PC-9 (cell line): ENCODE results near the gene TNFAIP3. TPM values are rescaled to one million over a fixed set of nuclear protein-coding genes. Genes with fewer than 3 reads are reported as not detected.

Experiments
- BruUV-seq: library from RNA; stranded (reverse); fragments of 400-500 nt; replicated peaks from 2 replicates; lab custom pipeline; 2021; lab: Mats Ljungman, UMichigan
- CTCF ChIA-PET: fragments of 300-600 bp; sonication (Branson Sonifier 250); formaldehyde crosslinking; loops from one replicate; lab custom pipeline; 2022; ENCODE audit warnings: antibody characterized with exemption; lab: Charles Lee
- POLR2A ChIA-PET: fragments of 300-600 bp; sonication (Branson Sonifier 250); formaldehyde crosslinking; loops from one replicate; lab custom pipeline; 2022; ENCODE audit warnings: antibody characterized with exemption; ENCODE audit not compliant: unreplicated experiment; lab: Charles Lee
- DNase-seq, 2 experiments: peaks; one replicate each; pipeline versions ENCODE4 v3.0.0 to v3.0.0-alpha.2; 2015 to 2022; ENCODE audit warnings: mixed read lengths in 1 of 2
- H2AFZ ChIP-seq: fragments of 200-600 bp; sonication (generic); 2 replicates; pipeline ENCODE4 v1.8.1; 2017; ENCODE audit warnings: antibody characterized with exemption
- H3F3A ChIP-seq: fragments of 200-600 bp; sonication (generic); 2 replicates; pipeline ENCODE4 v1.8.1; 2017; ENCODE audit warnings: antibody characterized with exemption, mild to moderate bottlenecking, low read depth; ENCODE audit not compliant: insufficient read depth
- H3K27ac ChIP-seq: fragments of 200-600 bp; sonication (generic); 2 replicates; pipeline ENCODE4 v1.6.1; 2016; ENCODE audit warnings: mixed run types
- H3K27me3 ChIP-seq: fragments of 200-600 bp; sonication (generic); 2 replicates; pipeline ENCODE4 v1.6.1; 2016; ENCODE audit warnings: low read depth, mixed run types; ENCODE audit not compliant: insufficient read depth
- H3K36me3 ChIP-seq: fragments of 200-600 bp; sonication (generic); 2 replicates; pipeline ENCODE4 v1.6.1; 2016; ENCODE audit warnings: low read depth, mixed run types
- H3K4me1 ChIP-seq: fragments of 200-600 bp; sonication (generic); replicated peaks from 2 replicates; pipeline ENCODE4 v1.6.1; 2016; ENCODE audit warnings: mixed run types; ENCODE audit not compliant: insufficient read depth
- H3K4me2 ChIP-seq: fragments of 200-600 bp; sonication (generic); 2 replicates; pipeline ENCODE4 v1.6.1; 2017; ENCODE audit warnings: mixed run types
- H3K4me3 ChIP-seq: fragments of 200-600 bp; sonication (generic); 2 replicates; pipeline ENCODE4 v1.6.1; 2016; ENCODE audit warnings: mixed run types
- H3K79me2 ChIP-seq: fragments of 200-600 bp; sonication (generic); 2 replicates; pipeline ENCODE4 v1.6.1; 2017; ENCODE audit warnings: low read depth, mixed run types
- H3K9me2 ChIP-seq: fragments of 200-600 bp; sonication (generic); 2 replicates; pipeline ENCODE4 v1.8.1; 2017; ENCODE audit warnings: mild to moderate bottlenecking; ENCODE audit not compliant: insufficient read depth
- H3K9me3 ChIP-seq: fragments of 200-600 bp; sonication (generic); 2 replicates; pipeline ENCODE4 v1.8.1; 2016; ENCODE audit warnings: low read depth; ENCODE audit not compliant: insufficient read depth
- H4K20me1 ChIP-seq: fragments of 200-600 bp; sonication (generic); 2 replicates; pipeline ENCODE4 v1.8.1; 2017; ENCODE audit not compliant: insufficient read depth
- CTCF ChIP-seq: fragments of 200-600 bp; sonication (generic); conservative IDR thresholded peaks from 2 replicates; pipeline ENCODE4 v1.6.1; 2017; ENCODE audit warnings: mixed run types, antibody characterized with exemption, mild to moderate bottlenecking, moderate library complexity
- EZH2 ChIP-seq: fragments of 200-600 bp; sonication (generic); IDR thresholded peaks from 2 replicates; pipeline ENCODE4 v1.8.0; 2017; ENCODE audit warnings: antibody characterized with exemption, low read depth
- intact Hi-C: fragments of 100-400 bp; cut with micrococcal nuclease; formaldehyde crosslinking; loops from one replicate; pipeline ENCODE4 v1.10.0; 2022; ENCODE audit not compliant: unreplicated experiment
- total RNA-seq: library from RNA; stranded (reverse); gene quantifications from 2 replicates; pipeline ENCODE4 v1.2.3, GENCODE V29; 2021

Gene TNFAIP3
- total RNA-seq, 1 experiment from 2014 or later = 7.8 TPM

- no peak for DNase-seq
- Histone ChIP-seq H3K4me2 (no peak overlapping the region), H3K27ac (no peak overlapping the region), H4K20me1 (no peaks in the 10 kb centered on the region), H3K27me3 (no peaks in the 10 kb centered on the region), H3K79me2 (no peaks in the 10 kb centered on the region), H2AFZ (no peak overlapping the region), H3K4me3 (no peak overlapping the region), H3K9me2 (no peaks in the 10 kb centered on the region), H3K4me1 (peaks cover 43% of the 10 kb centered on the region), H3K36me3 (no peaks in the 10 kb centered on the region), H3K9me3 (no peaks in the 10 kb centered on the region), H3F3A (peaks cover 33% of the 10 kb centered on the region)
- intact Hi-C loops = loop anchor here (1.0 kb wide), 1 partner anchor 21 kb away; no protein-coding TSS in a partner anchor
- TF ChIP-seq EZH2 = no peak
- TF ChIP-seq CTCF = no peak
- BruUV-seq = no TSS peak
- ChIA-PET POLR2A (no interaction called here), CTCF (no interaction called here)
Measured at GRCh38 chr6:137827411-137827940, 39.6 kb upstream of the TNFAIP3 start.

GRCh38 chr6:137827977-137828810 is 38.9 kb upstream of the TNFAIP3 start:
- H2AFZ ChIP-seq = no peak overlapping the region

More at GRCh38 chr6:137827977-137828810, 38.9 kb upstream of the TNFAIP3 start:
- Histone ChIP-seq H4K20me1 (no peaks in the 10 kb centered on the region), H3K9me2 (no peaks in the 10 kb centered on the region), H3K27me3 (no peaks in the 10 kb centered on the region), H3K36me3 (no peaks in the 10 kb centered on the region), H3K4me1 (peaks cover 50% of the 10 kb centered on the region), H3K9me3 (no peaks in the 10 kb centered on the region; the same call in 1 of the 2 replicates), H3K79me2 (no peaks in the 10 kb centered on the region), H3F3A (peaks cover 40% of the 10 kb centered on the region), H3K27ac (peak overlapping the region; percentile 79), H3K4me2 (peak overlapping the region; percentile 16; the same call in 1 of the 2 replicates), H3K4me3 (no peak overlapping the region)
- TF ChIP-seq CTCF (no peak), EZH2 (no peak)
- POLR2A ChIA-PET = no interaction called here
- DNase-seq = no peak
- no TSS peak for BruUV-seq
- intact Hi-C loops = loop anchor here (1.0 kb wide), 1 partner anchor 20 kb away; no protein-coding TSS in a partner anchor
- CTCF ChIA-PET = no interaction called here
